GM12878 (cell line): Measurements from ENCODE around the gene STK39. TPM values are rescaled to one million over a fixed set of nuclear protein-coding genes. Genes with fewer than 3 reads are reported as not detected.

Experiments
- ATAC-seq: fragments of 200-7000 bp; cut with Tn5 transposase; 3 replicates; pipeline ENCODE4 v1.9.1; 2020; ENCODE audit warnings: mild to moderate bottlenecking, moderate library complexity
- BruUV-seq: library from RNA; stranded (reverse); fragments of 400-500 nt; replicated peaks from 2 replicates; lab custom pipeline; 2021; lab: Mats Ljungman, UMichigan
- CTCF ChIA-PET: fragments of 300-600 bp; sonication (Branson Sonifier 250); formaldehyde crosslinking; extraction: SDS; loops from one replicate; lab custom pipeline; 2021; ENCODE audit warnings: inconsistent platforms; lab: Yijun Ruan, JAX
- POLR2A ChIA-PET: fragments of 350-600 bp; formaldehyde crosslinking; extraction: SDS; loops from one replicate; lab custom pipeline; 2021; ENCODE audit warnings: inconsistent platforms; lab: Charles Lee
- RAD21 ChIA-PET: fragments of 300-600 bp; sonication (Branson Sonifier 250); formaldehyde crosslinking; loops from one replicate; lab custom pipeline; 2023; ENCODE audit warnings: antibody characterized with exemption; ENCODE audit not compliant: unreplicated experiment; lab: Charles Lee
- SMC1A ChIA-PET: fragments of 300-600 bp; sonication (Branson Sonifier 250); formaldehyde crosslinking; loops from one replicate; lab custom pipeline; 2023; ENCODE audit not compliant: unreplicated experiment, uncharacterized antibody; lab: Charles Lee
- DNase-seq: peaks from one replicate; pipeline ENCODE4 v3.0.0-alpha.2; 2011; ENCODE audit warnings: low read depth, low spot score
- FAIRE-seq: peaks from 3 replicates; lab custom pipeline; 2011; peaks lifted over from hg19 to GRCh38; lab: Jason Lieb, UNC
- H2AFZ ChIP-seq: 2 replicates; pipeline ENCODE4 v1.6.0; 2011; ENCODE audit warnings: low read depth, low read length, control low read depth; ENCODE audit not compliant: control insufficient read depth
- H3K27ac ChIP-seq: 2 replicates; pipeline ENCODE4 v1.5.1; 2011; ENCODE audit warnings: control low read depth; ENCODE audit not compliant: control insufficient read depth, insufficient read depth
- H3K27me3 ChIP-seq, 2 experiments: replicated peaks in 1 of 2; 2 replicates each; pipeline versions ENCODE4 v1.6.0 to v1.6.1; 2011; ENCODE audit warnings: low read length in 1 of 2; ENCODE audit not compliant: control insufficient read depth in 2 of 2, insufficient read depth in 2 of 2
- H3K36me3 ChIP-seq, 2 experiments: 2 replicates each; pipeline ENCODE4 v1.5.1; 2011; ENCODE audit warnings: low read length in 1 of 2; ENCODE audit not compliant: control insufficient read depth in 2 of 2, insufficient read depth in 2 of 2
- H3K4me1 ChIP-seq: 2 replicates; pipeline ENCODE4 v1.6.1; 2011; ENCODE audit warnings: mild to moderate bottlenecking, low read length, moderate library complexity, mixed read lengths; ENCODE audit not compliant: control insufficient read depth, insufficient read depth
- H3K4me2 ChIP-seq: 2 replicates; pipeline ENCODE4 v1.6.0; 2011; ENCODE audit warnings: control low read depth; ENCODE audit not compliant: control insufficient read depth, insufficient read depth
- H3K4me3 ChIP-seq: fragments of 200-600 bp; sonication (generic); 2 replicates; pipeline ENCODE4 v1.5.1; 2016
- H3K79me2 ChIP-seq: 2 replicates; pipeline ENCODE4 v1.6.0; 2011; ENCODE audit warnings: low read length; ENCODE audit not compliant: control insufficient read depth, insufficient read depth
- H3K9ac ChIP-seq: 2 replicates; pipeline ENCODE4 v1.8.0; 2011; ENCODE audit warnings: low read length, control low read depth, mixed read lengths; ENCODE audit not compliant: control insufficient read depth, insufficient read depth
- H3K9me3 ChIP-seq: replicated peaks from 3 replicates; pipeline ENCODE4 v1.5.1; 2011; ENCODE audit warnings: mild to moderate bottlenecking, low read length; ENCODE audit not compliant: control insufficient read depth, insufficient read depth
- H4K20me1 ChIP-seq: 2 replicates; pipeline ENCODE4 v1.6.0; 2011; ENCODE audit not compliant: control insufficient read depth, insufficient read depth
- CBX5 ChIP-seq: sonication (generic); IDR thresholded peaks from 2 replicates; pipeline ENCODE4 v1.6.1; 2016; ENCODE audit warnings: low read depth, moderate library complexity, mild to moderate bottlenecking, inconsistent platforms
- HCFC1 ChIP-seq: fragments of 150-350 bp; IDR thresholded peaks from 2 replicates; pipeline ENCODE4 v1.6.1; 2014; ENCODE audit warnings: low read length
- HDAC2 ChIP-seq: fragments of 200-600 bp; sonication (generic); IDR thresholded peaks from 2 replicates; pipeline ENCODE4 v1.6.1; 2017
- NR2C1 ChIP-seq: fragments of 450-650 bp; IDR thresholded peaks from 2 replicates; pipeline ENCODE4 v1.6.1; 2017; ENCODE audit warnings: antibody characterized with exemption, mild to moderate bottlenecking, moderate library complexity
- PML ChIP-seq: IDR thresholded peaks from 2 replicates; pipeline ENCODE4 v1.6.1; 2012; ENCODE audit warnings: low read length, inconsistent platforms
- RAD21 ChIP-seq: IDR thresholded peaks from 2 replicates; pipeline ENCODE4 v1.6.1; 2011; ENCODE audit warnings: mild to moderate bottlenecking, low read depth, low read length, moderate library complexity; ENCODE audit not compliant: insufficient read depth
- ZBED1 ChIP-seq: IDR thresholded peaks from 2 replicates; pipeline ENCODE4 v1.6.1; 2016; ENCODE audit warnings: borderline replicate concordance
- ZNF207 ChIP-seq: fragments of 450-650 bp; IDR thresholded peaks from 2 replicates; pipeline ENCODE4 v1.6.1; 2014; ENCODE audit warnings: antibody characterized with exemption, mild to moderate bottlenecking, borderline replicate concordance
- WGBS: methylation state at CpG from one replicate; pipeline ENCODE4 v1.1.6; 2016; ENCODE audit warnings: low lambda C conversion rate; ENCODE audit not compliant: insufficient replicate concordance, insufficient coverage; ENCODE audit errors: missing lambda C conversion rate; 5-methylcytosine and 5-hydroxymethylcytosine counted together
- in situ Hi-C: fragments of 300-500 bp; cut with MboI; formaldehyde crosslinking; loops from 9 replicates; pipeline ENCODE4 v1.14.3; 2018; ENCODE audit warnings: mixed read lengths
- intact Hi-C: fragments of 100-400 bp; cut with micrococcal nuclease; formaldehyde crosslinking; loops from one replicate; pipeline ENCODE4 v1.14.2; 2022; ENCODE audit not compliant: unreplicated experiment
- polyA plus RNA-seq, 11 experiments: library from polyadenylated mRNA; depleted of rRNA in 4 of 11; unstranded in 6 of 11; stranded (reverse) in 5 of 11; fragments of >200 nt; fragmentation: Nextera tagmentation in 4 of 11; fragmentation: Illumina TruSeq in 1 of 11; extraction: Ambion mirVana in 4 of 11; extraction: Trizol in 1 of 11; gene quantifications; 1 replicate in 1 of 11; 2 replicates in 10 of 11; pipeline versions ENCODE4 v1.2.1 to v1.2.3, GENCODE V29; 2011 to 2016; ENCODE audit warnings: inconsistent platforms in 2 of 11, missing spikeins in 2 of 11, low read depth in 1 of 11
- total RNA-seq, 4 experiments: library from RNA; depleted of rRNA in 3 of 4; stranded (reverse); fragments of >200 nt in 3 of 4; fragmentation: Illumina TruSeq in 1 of 4; extraction: Trizol in 1 of 4; gene quantifications; 2 replicates each; pipeline versions ENCODE4 v1.2.1 to v1.2.3, GENCODE V29; 2013 to 2021
- TF ChIP-seq, protein P1 (sequence below): fragments of 450-650 bp; IDR thresholded peaks from 2 replicates; pipeline ENCODE4 v1.6.1; 2017; ENCODE audit warnings: antibody characterized with exemption, mild to moderate bottlenecking, moderate library complexity
- TF ChIP-seq, protein P2 (sequence below): IDR thresholded peaks from 2 replicates; pipeline ENCODE4 v1.6.1; 2011; ENCODE audit warnings: low read depth, mild to moderate bottlenecking, low read length, moderate library complexity, borderline replicate concordance; ENCODE audit errors: extremely low read depth

STK39 gene
- total and polyA plus RNA-seq, 10 of the 15 experiments (the other 5 are each of a cell fraction or from before 2014, with no cell fraction given), result 0.03 to 0.21 (median 0.07) TPM; not detected in 5

DNA sequence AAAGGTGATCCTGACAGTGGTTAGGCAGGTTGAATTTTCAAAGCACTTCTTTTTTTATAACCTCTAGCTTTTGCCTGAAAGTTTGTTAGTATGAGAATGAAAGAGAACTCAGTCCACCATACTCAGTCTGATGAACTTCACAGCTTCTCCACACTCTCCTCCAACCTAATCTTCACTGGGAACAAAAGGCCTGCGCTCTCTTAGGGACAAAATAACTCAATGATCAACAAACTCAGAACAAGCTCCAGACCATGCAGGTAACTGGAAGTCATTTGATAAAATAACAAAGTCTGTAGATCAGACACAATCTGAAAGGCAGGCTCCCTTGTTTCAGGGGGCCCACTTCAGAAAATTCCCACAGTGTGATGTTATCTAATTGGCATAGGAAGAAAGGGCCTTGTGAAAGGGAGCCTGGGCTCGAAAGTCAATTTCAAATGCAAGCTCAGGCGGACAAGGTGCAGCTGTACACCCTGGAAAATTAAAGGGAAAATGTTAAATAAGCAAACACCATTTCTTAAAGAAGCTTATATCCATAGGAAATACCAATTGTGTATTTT, 142.2 kb downstream of the STK39 start:
- no peak overlapping the region for H2AFZ ChIP-seq
- ATAC-seq, result no peak
- SMC1A ChIA-PET, result interaction anchor here (0.7 to 2.0 kb wide), 2 partner anchors 18 to 61 kb away, joined by 3 to 6 read pairs; no protein-coding TSS in a partner anchor
- H3K79me2 ChIP-seq, result no peaks in the 10 kb centered on the region
- no peak overlapping the region for H3K4me2 ChIP-seq
- intact Hi-C loops, result no loop called here
- no peaks in the 10 kb centered on the region for H3K27me3 ChIP-seq
- no peak for FAIRE-seq
- no peak overlapping the region for H3K4me3 ChIP-seq
- TF ChIP-seq HDAC2 (no peak), NR2C1 (no peak), RAD21 (no peak), ZNF207 (no peak), PML (no peak), CBX5 (no peak), HCFC1 (no peak), ZBED1 (no peak)
- TF ChIP-seq, protein P1, sequence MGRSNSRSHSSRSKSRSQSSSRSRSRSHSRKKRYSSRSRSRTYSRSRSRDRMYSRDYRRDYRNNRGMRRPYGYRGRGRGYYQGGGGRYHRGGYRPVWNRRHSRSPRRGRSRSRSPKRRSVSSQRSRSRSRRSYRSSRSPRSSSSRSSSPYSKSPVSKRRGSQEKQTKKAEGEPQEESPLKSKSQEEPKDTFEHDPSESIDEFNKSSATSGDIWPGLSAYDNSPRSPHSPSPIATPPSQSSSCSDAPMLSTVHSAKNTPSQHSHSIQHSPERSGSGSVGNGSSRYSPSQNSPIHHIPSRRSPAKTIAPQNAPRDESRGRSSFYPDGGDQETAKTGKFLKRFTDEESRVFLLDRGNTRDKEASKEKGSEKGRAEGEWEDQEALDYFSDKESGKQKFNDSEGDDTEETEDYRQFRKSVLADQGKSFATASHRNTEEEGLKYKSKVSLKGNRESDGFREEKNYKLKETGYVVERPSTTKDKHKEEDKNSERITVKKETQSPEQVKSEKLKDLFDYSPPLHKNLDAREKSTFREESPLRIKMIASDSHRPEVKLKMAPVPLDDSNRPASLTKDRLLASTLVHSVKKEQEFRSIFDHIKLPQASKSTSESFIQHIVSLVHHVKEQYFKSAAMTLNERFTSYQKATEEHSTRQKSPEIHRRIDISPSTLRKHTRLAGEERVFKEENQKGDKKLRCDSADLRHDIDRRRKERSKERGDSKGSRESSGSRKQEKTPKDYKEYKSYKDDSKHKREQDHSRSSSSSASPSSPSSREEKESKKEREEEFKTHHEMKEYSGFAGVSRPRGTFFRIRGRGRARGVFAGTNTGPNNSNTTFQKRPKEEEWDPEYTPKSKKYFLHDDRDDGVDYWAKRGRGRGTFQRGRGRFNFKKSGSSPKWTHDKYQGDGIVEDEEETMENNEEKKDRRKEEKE, result no peak
- TF ChIP-seq, protein P2, sequence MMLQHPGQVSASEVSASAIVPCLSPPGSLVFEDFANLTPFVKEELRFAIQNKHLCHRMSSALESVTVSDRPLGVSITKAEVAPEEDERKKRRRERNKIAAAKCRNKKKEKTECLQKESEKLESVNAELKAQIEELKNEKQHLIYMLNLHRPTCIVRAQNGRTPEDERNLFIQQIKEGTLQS, result no peak
- TF ChIP-seq, all 136 proteins: peak for 0
- no peak overlapping the region for H3K27ac ChIP-seq
- H4K20me1 ChIP-seq, result no peaks in the 10 kb centered on the region
- no peaks in the 10 kb centered on the region for H3K9me3 ChIP-seq
- BruUV-seq, result no TSS peak
- no peak overlapping the region for H3K9ac ChIP-seq
- 15% methylated on average over 3 of the region's 3 CpGs for WGBS
- DNase-seq, result no peak
- H3K36me3 ChIP-seq, result no peaks in the 10 kb centered on the region
- POLR2A ChIA-PET, result no interaction called here
- no peaks in the 10 kb centered on the region for H3K4me1 ChIP-seq
- RAD21 ChIA-PET, result interaction anchor here (1.4 to 1.5 kb wide), 2 partner anchors 13 to 14 kb away, joined by 3 to 4 read pairs; no protein-coding TSS in a partner anchor
- in situ Hi-C loops, result no loop called here
- CTCF ChIA-PET, result interaction anchor here (0.7 to 7.2 kb wide), 2 partner anchors 8 to 14 kb away, joined by 3 to 57 read pairs; no protein-coding TSS in a partner anchor
